NCI-H510A (cell line): Measurements from ENCODE around the gene PDZD4.

Experiments used
- DNase-seq: peaks from one replicate; lab custom pipeline; 2025; lab: John Stamatoyannopoulos, UW

The PDZD4 gene

GRCh38 chrX:153786669-153787068 is 43.7 kb downstream of the PDZD4 start:
- DNase-seq, result no peak

- no peak for DNase-seq
Measured at GRCh38 chrX:153784325-153784967, 45.9 kb downstream of the PDZD4 start.

GRCh38 chrX:153783378-153784013 is 46.8 kb downstream of the PDZD4 start:
- no peak for DNase-seq

- DNase-seq, result no peak
Measured at GRCh38 chrX:153782871-153783270, 47.5 kb downstream of the PDZD4 start.

GRCh38 chrX:153782313-153782712 is 48.0 kb downstream of the PDZD4 start:
- DNase-seq, result no peak

- DNase-seq, result no peak
Measured at GRCh38 chrX:153781428-153782047, 48.8 kb downstream of the PDZD4 start.

GRCh38 chrX:153780678-153781427 is 49.5 kb downstream of the PDZD4 start, which contains the start of gene SRPK3:
TSS of gene SRPK3 (plus strand) at chrX:153781041. CDS start at chrX:153781087, 46 bp downstream.
- DNase-seq, result no peak

- DNase-seq, result no peak
Measured at GRCh38 chrX:153779891-153780677, 50.3 kb downstream of the PDZD4 start.

- no peak for DNase-seq
Measured at GRCh38 chrX:153778684-153779101, 51.7 kb downstream of the PDZD4 start.

GRCh38 chrX:153778181-153778580 is 52.2 kb downstream of the PDZD4 start:
- no peak for DNase-seq

GRCh38 chrX:153777261-153778090 is 52.9 kb downstream of the PDZD4 start:
- no peak for DNase-seq

GRCh38 chrX:153776611-153777045 is 53.7 kb downstream of the PDZD4 start:
- DNase-seq, result no peak

GRCh38 chrX:153776120-153776599 is 54.2 kb downstream of the PDZD4 start:
- DNase-seq, result no peak

GRCh38 chrX:153775293-153776119 is 54.8 kb downstream of the PDZD4 start:
- DNase-seq, result no peak

GRCh38 chrX:153774576-153775292 is 55.6 kb downstream of the PDZD4 start:
- no peak for DNase-seq

GRCh38 chrX:153773741-153774575 is 56.4 kb downstream of the PDZD4 start:
- DNase-seq, result no peak

- DNase-seq, result no peak
Measured at GRCh38 chrX:153773218-153773611, 57.1 kb downstream of the PDZD4 start.
